ENCODE data around the gene TAF1B.
"Not testable (repeated sequence)": the region's sequence is repeated elsewhere in the genome, so short reads cannot be mapped to it uniquely, and the experiment has no call there.

The TAF1B gene

GRCh38 chr2:9909106-9909505, 65.8 kb downstream of the TAF1B start:
- H3K4me1 ChIP-seq, result no peaks in the 10 kb centered on the region
- no peaks in the 10 kb centered on the region for H3K9me3 ChIP-seq
- no peak for TF ChIP-seq CTCF (IDR thresholded peaks at IDR 0.05; ENCODE audit: low read depth, low read length)
- H3K36me3 ChIP-seq, result peaks cover 37% of the 10 kb centered on the region
- no peaks in the 10 kb centered on the region for H3K27me3 ChIP-seq
- H3K4me3 ChIP-seq (ENCODE audit: low read depth, low read length), result no peak overlapping the region
- DNase-seq, result no peak

GRCh38 chr2:9910699-9911098, 67.4 kb downstream of the TAF1B start:
- Histone ChIP-seq H3K27me3 (no peaks in the 10 kb centered on the region), H3K4me1 (no peaks in the 10 kb centered on the region; the same call in 1 of the 2 replicates), H3K9me3 (no peaks in the 10 kb centered on the region), H3K36me3 (peaks cover 37% of the 10 kb centered on the region), H3K4me3 (ENCODE audit: low read depth, low read length) (no peak overlapping the region)
- DNase-seq, result no peak
- no peak for TF ChIP-seq CTCF (IDR thresholded peaks at IDR 0.05; ENCODE audit: low read depth, low read length)

- H3K4me1 ChIP-seq, result no peaks in the 10 kb centered on the region; the same call in 1 of the 2 replicates
- no peaks in the 10 kb centered on the region for H3K9me3 ChIP-seq
- no peak overlapping the region for H3K4me3 ChIP-seq (ENCODE audit: low read depth, low read length)
- H3K27me3 ChIP-seq, result no peaks in the 10 kb centered on the region
- TF ChIP-seq CTCF (IDR thresholded peaks at IDR 0.05; ENCODE audit: low read depth, low read length), result no peak
- no peak for DNase-seq
- H3K36me3 ChIP-seq, result peaks cover 39% of the 10 kb centered on the region
Observed at GRCh38 chr2:9912468-9912867, 69.2 kb downstream of the TAF1B start.

- TF ChIP-seq CTCF (IDR thresholded peaks at IDR 0.05; ENCODE audit: low read depth, low read length), result no peak
- Histone ChIP-seq H3K4me1 (no peaks in the 10 kb centered on the region; the same call in 1 of the 2 replicates), H3K4me3 (ENCODE audit: low read depth, low read length) (no peak overlapping the region), H3K36me3 (peaks cover 48% of the 10 kb centered on the region), H3K9me3 (no peaks in the 10 kb centered on the region), H3K27me3 (no peaks in the 10 kb centered on the region)
- DNase-seq, result no peak
Observed at GRCh38 chr2:9914384-9915065, 71.3 kb downstream of the TAF1B start.

- H3K4me1 ChIP-seq, result no peaks in the 10 kb centered on the region; the same call in 1 of the 2 replicates
- H3K27me3 ChIP-seq, result no peaks in the 10 kb centered on the region
- H3K36me3 ChIP-seq, result peaks cover 39% of the 10 kb centered on the region
- DNase-seq, result no peak
- no peak overlapping the region for H3K4me3 ChIP-seq (ENCODE audit: low read depth, low read length)
- no peaks in the 10 kb centered on the region for H3K9me3 ChIP-seq
- no peak for TF ChIP-seq CTCF (IDR thresholded peaks at IDR 0.05; ENCODE audit: low read depth, low read length)
Observed at GRCh38 chr2:9918275-9918674, 75.0 kb downstream of the TAF1B start.

- Histone ChIP-seq H3K4me3 (ENCODE audit: low read depth, low read length) (no peak overlapping the region), H3K4me1 (no peaks in the 10 kb centered on the region; the same call in 1 of the 2 replicates), H3K27me3 (no peaks in the 10 kb centered on the region), H3K36me3 (peaks cover 29% of the 10 kb centered on the region), H3K9me3 (no peaks in the 10 kb centered on the region)
- DNase-seq, result no peak
- no peak for TF ChIP-seq CTCF (IDR thresholded peaks at IDR 0.05; ENCODE audit: low read depth, low read length)
Observed at GRCh38 chr2:9919512-9919911, 76.2 kb downstream of the TAF1B start.

- not testable (repeated sequence) for DNase-seq; H3K4me3 ChIP-seq (ENCODE audit: low read depth, low read length); H3K27me3 ChIP-seq; H3K9me3 ChIP-seq; H3K36me3 ChIP-seq; H3K4me1 ChIP-seq
Observed at GRCh38 chr2:9927020-9927419, 83.7 kb downstream of the TAF1B start.

Data from BE2C (cell line).